Upper lobe of left lung (tissue), 4 donors: ENCODE measurements around the gene GPR143.

ENCODE experiments used
- EP300 ChIP-seq, 4 donors: sonication (generic); formaldehyde crosslinking; IDR thresholded peaks; one replicate each; pipeline ENCODE4 v1.5.1; 2017; ENCODE audit warnings: antibody characterized with exemption in 4 of 4, control low read depth in 2 of 4
- POLR2A ChIP-seq, 4 donors: fragments of 450-650 bp; IDR thresholded peaks; one replicate each; pipeline ENCODE4 v1.5.1; 2016 to 2017; ENCODE audit warnings: antibody characterized with exemption in 4 of 4, mild to moderate bottlenecking in 2 of 4
- POLR2AphosphoS5 ChIP-seq, 2 donors: sonication (generic); formaldehyde crosslinking; IDR thresholded peaks; one replicate each; pipeline ENCODE4 v1.5.1; 2017; ENCODE audit warnings: antibody characterized with exemption in 2 of 2
- TF ChIP-seq, protein P1 (sequence below), 6 experiments: fragments of 450-650 bp in 4 of 6; fragments of 200-600 bp in 2 of 6; sonication (generic) in 2 of 6; IDR thresholded peaks; one replicate each; pipeline ENCODE4 v1.5.1; 2016 to 2019; ENCODE audit warnings: antibody characterized with exemption in 6 of 6

DNA sequence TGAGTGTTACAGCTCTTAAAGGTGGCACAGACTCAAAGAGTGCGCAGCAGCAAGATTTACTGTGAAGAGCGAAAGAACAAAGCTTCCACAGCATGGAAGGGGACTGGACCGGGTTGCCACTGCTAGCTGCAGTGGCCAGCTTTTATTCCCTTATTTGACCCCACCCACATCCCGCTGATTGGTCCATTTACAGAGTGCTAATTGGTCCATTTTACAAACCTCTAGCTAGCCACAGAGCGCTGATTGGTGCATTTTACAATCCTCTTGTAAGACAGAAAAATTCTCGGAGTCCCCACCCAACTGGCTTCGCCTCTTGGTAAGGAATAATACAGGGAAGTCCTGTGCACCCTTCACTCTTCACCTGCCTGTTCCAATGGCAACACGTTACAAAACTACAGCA, 18.7 kb upstream of the GPR143 start:
- TF ChIP-seq, protein P1, sequence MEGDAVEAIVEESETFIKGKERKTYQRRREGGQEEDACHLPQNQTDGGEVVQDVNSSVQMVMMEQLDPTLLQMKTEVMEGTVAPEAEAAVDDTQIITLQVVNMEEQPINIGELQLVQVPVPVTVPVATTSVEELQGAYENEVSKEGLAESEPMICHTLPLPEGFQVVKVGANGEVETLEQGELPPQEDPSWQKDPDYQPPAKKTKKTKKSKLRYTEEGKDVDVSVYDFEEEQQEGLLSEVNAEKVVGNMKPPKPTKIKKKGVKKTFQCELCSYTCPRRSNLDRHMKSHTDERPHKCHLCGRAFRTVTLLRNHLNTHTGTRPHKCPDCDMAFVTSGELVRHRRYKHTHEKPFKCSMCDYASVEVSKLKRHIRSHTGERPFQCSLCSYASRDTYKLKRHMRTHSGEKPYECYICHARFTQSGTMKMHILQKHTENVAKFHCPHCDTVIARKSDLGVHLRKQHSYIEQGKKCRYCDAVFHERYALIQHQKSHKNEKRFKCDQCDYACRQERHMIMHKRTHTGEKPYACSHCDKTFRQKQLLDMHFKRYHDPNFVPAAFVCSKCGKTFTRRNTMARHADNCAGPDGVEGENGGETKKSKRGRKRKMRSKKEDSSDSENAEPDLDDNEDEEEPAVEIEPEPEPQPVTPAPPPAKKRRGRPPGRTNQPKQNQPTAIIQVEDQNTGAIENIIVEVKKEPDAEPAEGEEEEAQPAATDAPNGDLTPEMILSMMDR (IDR thresholded peaks at IDR 0.05) = no peak
- TF ChIP-seq POLR2A (IDR thresholded peaks at IDR 0.05) (no peak), POLR2AphosphoS5 (IDR thresholded peaks at IDR 0.05) (no peak), EP300 (IDR thresholded peaks at IDR 0.05) (no peak)
